HepG2 (cell line): Measurements from ENCODE around the gene RNASE12. TPM values are rescaled to one million over a fixed set of nuclear protein-coding genes. Genes with fewer than 3 reads are reported as not detected.
A peak's percentile ranks its signal among the peaks of the same experiment; 100 is the strongest.

Experiments
- CTCF ChIP-seq: sonication (generic); formaldehyde crosslinking; IDR thresholded peaks from 2 replicates; pipeline ENCODE4 v1.5.0; 2020; ENCODE audit warnings: mild to moderate bottlenecking, missing genetic modification reagents, moderate library complexity
- DMAP1 ChIP-seq: IDR thresholded peaks from 2 replicates; pipeline ENCODE4 v1.6.1; 2016
- ELF4 ChIP-seq: sonication (generic); formaldehyde crosslinking; IDR thresholded peaks from 2 replicates; pipeline ENCODE4 v1.5.0; 2020; ENCODE audit warnings: missing genetic modification reagents, mild to moderate bottlenecking, moderate library complexity, borderline replicate concordance
- FOXO1 ChIP-seq: sonication (generic); formaldehyde crosslinking; IDR thresholded peaks from 2 replicates; pipeline ENCODE4 v1.4.0; 2020; ENCODE audit warnings: missing genetic modification reagents
- HOMEZ ChIP-seq: IDR thresholded peaks from 2 replicates; pipeline ENCODE4 v1.6.1; 2016; ENCODE audit warnings: low read depth
- MAFF ChIP-seq: IDR thresholded peaks from 2 replicates; pipeline ENCODE4 v1.6.1; 2011; ENCODE audit warnings: low read depth, low read length, improper control_type of control experiment
- MATR3 ChIP-seq: sonication (generic); formaldehyde crosslinking; IDR thresholded peaks from 2 replicates; pipeline ENCODE4 v1.4.0; 2020; ENCODE audit warnings: missing genetic modification reagents
- PBX3 ChIP-seq: sonication (generic); formaldehyde crosslinking; IDR thresholded peaks from 2 replicates; pipeline ENCODE4 v1.8.1; 2023; ENCODE audit warnings: missing genetic modification reagents, inconsistent platforms, borderline replicate concordance
- RFX3 ChIP-seq: IDR thresholded peaks from 2 replicates; pipeline ENCODE4 v1.6.1; 2016; ENCODE audit warnings: missing biosample characterization, missing genetic modification reagents
- SAP130 ChIP-seq: IDR thresholded peaks from 2 replicates; pipeline ENCODE4 v1.6.1; 2016; ENCODE audit warnings: low read depth
- TBL1XR1 ChIP-seq: fragments of 150-350 bp; IDR thresholded peaks from 2 replicates; pipeline ENCODE4 v1.6.1; 2014; ENCODE audit warnings: borderline replicate concordance, low read length; ENCODE audit not compliant: partially characterized antibody
- TRAFD1 ChIP-seq: sonication (generic); formaldehyde crosslinking; IDR thresholded peaks from 2 replicates; pipeline ENCODE4 v1.5.1; 2020; ENCODE audit warnings: missing genetic modification reagents, mild to moderate bottlenecking, borderline replicate concordance
- ZNF124 ChIP-seq: sonication (generic); formaldehyde crosslinking; IDR thresholded peaks from 2 replicates; pipeline ENCODE4 v1.4.0; 2020; ENCODE audit warnings: missing genetic modification reagents
- ZNF142 ChIP-seq: sonication (generic); formaldehyde crosslinking; IDR thresholded peaks from 2 replicates; pipeline ENCODE4 v1.4.0; 2020; ENCODE audit warnings: missing genetic modification reagents
- ZNF251 ChIP-seq: sonication (generic); formaldehyde crosslinking; IDR thresholded peaks from 2 replicates; pipeline ENCODE4 v1.9.0; 2021; ENCODE audit warnings: mild to moderate bottlenecking, missing genetic modification reagents
- ZNF720 ChIP-seq: sonication (generic); formaldehyde crosslinking; IDR thresholded peaks from 2 replicates; pipeline ENCODE4 v1.4.0; 2020; ENCODE audit warnings: missing genetic modification reagents
- ZSCAN31 ChIP-seq: sonication (generic); formaldehyde crosslinking; IDR thresholded peaks from 2 replicates; pipeline ENCODE4 v1.5.0; 2020; ENCODE audit warnings: low read depth, mild to moderate bottlenecking, missing genetic modification reagents
- polyA plus RNA-seq, 8 experiments: library from polyadenylated mRNA; depleted of rRNA in 3 of 8; stranded (reverse) in 7 of 8; unstranded in 1 of 8; fragments of >200 nt; fragmentation: Illumina TruSeq in 4 of 8; extraction: Trizol in 4 of 8; gene quantifications; 2 replicates each; pipeline versions ENCODE4 v1.2.1 to v1.2.3, GENCODE V29; 2011 to 2016; ENCODE audit warnings: low read depth in 4 of 8, missing spikeins in 1 of 8, mixed read lengths in 1 of 8; ENCODE audit not compliant: insufficient read depth in 1 of 8
- total RNA-seq, 5 experiments: library from RNA; depleted of rRNA; stranded (reverse); fragments of >200 nt; fragmentation: Illumina TruSeq; extraction: Trizol; gene quantifications; 2 replicates each; pipeline ENCODE4 v1.2.3, GENCODE V29; 2016; ENCODE audit warnings: low read depth in 1 of 5

The RNASE12 gene
- total and polyA plus RNA-seq, 2 of the 13 experiments (the other 11 are each of a cell fraction or from before 2014, with no cell fraction given) = not detected

GRCh38 chr14:20607617-20608016, 16.4 kb upstream of the RNASE12 start (continued):
- TF ChIP-seq CTCF (0 out of 2 replicates have a peak, but pooled peaks have one; percentile 2), PBX3 (CRISPR knock-in tag) (no peak), DMAP1 (CRISPR knock-in tag) (no peak), TRAFD1 (CRISPR knock-in tag) (no peak), FOXO1 (CRISPR knock-in tag) (no peak), MAFF (no peak), TBL1XR1 (no peak), SAP130 (peak; percentile 11; the same call in 1 of the 2 replicates), ZSCAN31 (CRISPR knock-in tag) (0 out of 2 replicates have a peak, but pooled peaks have one; percentile 46), ZNF142 (CRISPR knock-in tag) (no peak), ZNF124 (no peak), RFX3 (CRISPR knock-in tag) (no peak), ZNF720 (CRISPR knock-in tag) (no peak), HOMEZ (no peak), MATR3 (no peak), ZNF251 (CRISPR knock-in tag) (no peak), ELF4 (CRISPR knock-in tag) (0 out of 2 replicates have a peak, but pooled peaks have one; percentile 28)
